OCI-LY1 (cell line): ENCODE data around the gene TNFRSF11A.

Experiments
- H2AFZ ChIP-seq: fragments of 200-600 bp; sonication (generic), shearing (Covaris generic); 2 replicates; pipeline ENCODE4 v1.6.0; 2014; ENCODE audit warnings: antibody characterized with exemption, mild to moderate bottlenecking, low read length
- H3F3A ChIP-seq: fragments of 200-600 bp; sonication (generic), shearing (Covaris generic); 2 replicates; pipeline ENCODE4 v1.6.0; 2014; ENCODE audit warnings: mild to moderate bottlenecking, antibody characterized with exemption, low read length, moderate library complexity; ENCODE audit not compliant: insufficient read depth
- H3K27ac ChIP-seq: fragments of 200-600 bp; sonication (generic); 2 replicates; pipeline ENCODE4 v1.5.1; 2014; ENCODE audit warnings: low read length, mixed run types, mild to moderate bottlenecking, low read depth; ENCODE audit not compliant: poor library complexity, severe bottlenecking
- H3K27me3 ChIP-seq: fragments of 200-600 bp; sonication (generic); 2 replicates; pipeline ENCODE4 v1.6.0; 2014; ENCODE audit warnings: antibody characterized with exemption, mild to moderate bottlenecking, low read length, moderate library complexity; ENCODE audit not compliant: insufficient read depth
- H3K36me3 ChIP-seq: fragments of 200-600 bp; sonication (generic); 2 replicates; pipeline ENCODE4 v1.6.1; 2014; ENCODE audit warnings: mild to moderate bottlenecking, antibody characterized with exemption, low read length, moderate library complexity, mixed read lengths; ENCODE audit not compliant: insufficient read depth
- H3K4me1 ChIP-seq: fragments of 200-600 bp; sonication (generic); 2 replicates; pipeline ENCODE4 v1.5.1; 2014; ENCODE audit warnings: mild to moderate bottlenecking, low read length, moderate library complexity; ENCODE audit not compliant: insufficient read depth, severe bottlenecking
- H3K4me2 ChIP-seq: fragments of 200-600 bp; sonication (generic), shearing (Covaris generic); 2 replicates; pipeline ENCODE4 v1.6.1; 2014; ENCODE audit warnings: low read length
- H3K4me3 ChIP-seq: fragments of 200-600 bp; sonication (generic); 2 replicates; pipeline ENCODE4 v1.5.1; 2014; ENCODE audit warnings: low read length, low read depth, mild to moderate bottlenecking, mixed read lengths; ENCODE audit not compliant: poor library complexity, severe bottlenecking
- H3K79me2 ChIP-seq: fragments of 200-600 bp; shearing (Covaris generic); 2 replicates; pipeline ENCODE4 v1.6.1; 2016; ENCODE audit warnings: mixed run types, low read length, mixed read lengths; ENCODE audit not compliant: insufficient read depth
- H3K9ac ChIP-seq: fragments of 200-600 bp; sonication (generic), shearing (Covaris generic); 2 replicates; pipeline ENCODE4 v1.6.1; 2014; ENCODE audit warnings: mild to moderate bottlenecking, low read length, mixed read lengths
- H3K9me2 ChIP-seq: fragments of 200-600 bp; sonication (generic), shearing (Covaris generic); 2 replicates; pipeline ENCODE4 v1.6.1; 2014; ENCODE audit warnings: low read depth, mild to moderate bottlenecking, low read length, mixed read lengths
- H3K9me3 ChIP-seq: fragments of 200-600 bp; shearing (Covaris generic); 2 replicates; pipeline ENCODE4 v1.6.1; 2014; ENCODE audit warnings: low read length, mixed read lengths
- H4K20me1 ChIP-seq: fragments of 200-600 bp; sonication (generic), shearing (Covaris generic); 2 replicates; pipeline ENCODE4 v1.6.0; 2016; ENCODE audit warnings: mild to moderate bottlenecking, low read length; ENCODE audit not compliant: insufficient read depth
- CTCF ChIP-seq: fragments of 200-600 bp; sonication (generic), shearing (Covaris generic); IDR thresholded peaks from 2 replicates; pipeline ENCODE4 v1.5.1; 2017; ENCODE audit warnings: mild to moderate bottlenecking, antibody characterized with exemption, low read length, moderate library complexity, mixed read lengths
- EZH2 ChIP-seq: fragments of 200-600 bp; sonication (generic), shearing (Covaris generic); IDR thresholded peaks from 2 replicates; pipeline ENCODE4 v1.8.0; 2017; ENCODE audit warnings: borderline replicate concordance, mixed run types, mild to moderate bottlenecking, antibody characterized with exemption, low read length, moderate library complexity, mixed read lengths

TNFRSF11A gene

GRCh38 chr18:62312851-62313250, 12.3 kb upstream of the TNFRSF11A start:
- H4K20me1 ChIP-seq, result no peaks in the 10 kb centered on the region
- H3K4me3 ChIP-seq, result no peak overlapping the region
- no peaks in the 10 kb centered on the region for H3K4me1 ChIP-seq
- TF ChIP-seq EZH2 (no peak), CTCF (no peak)
- no peaks in the 10 kb centered on the region for H3K79me2 ChIP-seq
- H2AFZ ChIP-seq, result no peak overlapping the region
- no peaks in the 10 kb centered on the region for H3F3A ChIP-seq
- H3K36me3 ChIP-seq, result peaks cover 6% of the 10 kb centered on the region; the same call in 1 of the 2 replicates
- no peak overlapping the region for H3K9ac ChIP-seq
- H3K27me3 ChIP-seq, result no peaks in the 10 kb centered on the region
- H3K9me3 ChIP-seq, result no peaks in the 10 kb centered on the region
- H3K4me2 ChIP-seq, result no peak overlapping the region
- H3K27ac ChIP-seq, result no peak overlapping the region
- H3K9me2 ChIP-seq, result no peaks in the 10 kb centered on the region

GRCh38 chr18:62318228-62319180, 6.6 kb upstream of the TNFRSF11A start:
- no peak overlapping the region for H3K4me3 ChIP-seq
- H3K4me1 ChIP-seq, result no peaks in the 10 kb centered on the region
- no peak overlapping the region for H3K27ac ChIP-seq
- no peaks in the 10 kb centered on the region for H3K27me3 ChIP-seq
- H3K9me3 ChIP-seq, result no peaks in the 10 kb centered on the region
- H2AFZ ChIP-seq, result no peak overlapping the region
- H4K20me1 ChIP-seq, result no peaks in the 10 kb centered on the region
- no peak overlapping the region for H3K4me2 ChIP-seq
- no peak overlapping the region for H3K9ac ChIP-seq
- H3F3A ChIP-seq, result no peaks in the 10 kb centered on the region
- TF ChIP-seq EZH2 (no peak), CTCF (no peak)
- no peaks in the 10 kb centered on the region for H3K79me2 ChIP-seq
- H3K9me2 ChIP-seq, result no peaks in the 10 kb centered on the region
- H3K36me3 ChIP-seq, result no peaks in the 10 kb centered on the region

- Histone ChIP-seq H4K20me1 (no peaks in the 10 kb centered on the region), H2AFZ (no peak overlapping the region), H3K27me3 (no peaks in the 10 kb centered on the region), H3K9me2 (no peaks in the 10 kb centered on the region), H3K4me1 (peaks cover 17% of the 10 kb centered on the region), H3K79me2 (no peaks in the 10 kb centered on the region), H3K4me2 (no peak overlapping the region), H3K27ac (no peak overlapping the region), H3K36me3 (no peaks in the 10 kb centered on the region), H3K4me3 (no peak overlapping the region), H3F3A (no peaks in the 10 kb centered on the region), H3K9me3 (no peaks in the 10 kb centered on the region), H3K9ac (no peak overlapping the region)
- no peak for TF ChIP-seq CTCF
- no peak for TF ChIP-seq EZH2
These were observed 3.9 kb upstream of the TNFRSF11A start for GRCh38 chr18:62321201-62321600.
